ENCODE measurements around the gene FRA10AC1.

Gene FRA10AC1

GRCh38 chr10:93702210-93703001 is at the start of gene FRA10AC1:
Gene FRA10AC1, minus strand, starts transcription at chr10:93702592. Its CDS starts 2,486 bp downstream, at chr10:93700106.
- DNase-seq: peak; percentile 91

- DNase-seq: peak; percentile 14
Observed at GRCh38 chr10:93751832-93752231, 49.4 kb upstream of the FRA10AC1 start.

GRCh38 chr10:93751124-93751523 is 48.7 kb upstream of the FRA10AC1 start:
- no peak for DNase-seq

GRCh38 chr10:93749218-93749799 is 46.9 kb upstream of the FRA10AC1 start:
- DNase-seq: no peak

GRCh38 chr10:93746844-93747284 is 44.5 kb upstream of the FRA10AC1 start:
- peak; percentile 24 for DNase-seq

GRCh38 chr10:93745408-93746065 is 43.1 kb upstream of the FRA10AC1 start:
- DNase-seq: no peak

GRCh38 chr10:93742633-93743349 is 40.4 kb upstream of the FRA10AC1 start:
- no peak for DNase-seq

GRCh38 chr10:93741367-93741766 is 39.0 kb upstream of the FRA10AC1 start:
- no peak for DNase-seq

- DNase-seq: no peak
Observed at GRCh38 chr10:93726024-93726423, 23.6 kb upstream of the FRA10AC1 start.

- DNase-seq: no peak
Observed at GRCh38 chr10:93723153-93723552, 20.8 kb upstream of the FRA10AC1 start.

- no peak for DNase-seq
Observed at GRCh38 chr10:93722550-93722949, 20.2 kb upstream of the FRA10AC1 start.

- no peak for DNase-seq
Observed at GRCh38 chr10:93719901-93720300, 17.5 kb upstream of the FRA10AC1 start.

- no peak for DNase-seq
Observed at GRCh38 chr10:93718937-93719725, 16.7 kb upstream of the FRA10AC1 start.

- no peak for DNase-seq
Observed at GRCh38 chr10:93716766-93717165, 14.4 kb upstream of the FRA10AC1 start.

- no peak for DNase-seq
Observed at GRCh38 chr10:93715345-93715744, 13.0 kb upstream of the FRA10AC1 start.

GRCh38 chr10:93712593-93712992 is 10.2 kb upstream of the FRA10AC1 start:
- no peak for DNase-seq

- DNase-seq: no peak
Observed at GRCh38 chr10:93711891-93712290, 9.5 kb upstream of the FRA10AC1 start.

- DNase-seq: no peak
Observed at GRCh38 chr10:93710333-93710909, 8.0 kb upstream of the FRA10AC1 start.

- DNase-seq: no peak
Observed at GRCh38 chr10:93707623-93708022, 5.2 kb upstream of the FRA10AC1 start.

- no peak for DNase-seq
Observed at GRCh38 chr10:93704451-93704850, 2.1 kb upstream of the FRA10AC1 start.

GRCh38 chr10:93703841-93704240 is 1.4 kb upstream of the FRA10AC1 start:
- no peak for DNase-seq

GRCh38 chr10:93703066-93703465 is 674 bp upstream of the FRA10AC1 start:
- DNase-seq: no peak
